ENCODE measurements around the gene NEBL.
A peak's percentile ranks its signal among the peaks of the same experiment; 100 is the strongest.

Gene NEBL

GRCh38 chr10:20903635-20904390, 6.7 kb upstream of the NEBL start:
- no peaks in the 10 kb centered on the region for H3K9me3 ChIP-seq (ENCODE audit: control insufficient read depth, insufficient read depth, low read length)
- no peak overlapping the region for H3K4me3 ChIP-seq (ENCODE audit: low read depth, low read length)
- H3K27ac ChIP-seq (ENCODE audit: low read depth, low read length) = no peak overlapping the region
- no peaks in the 10 kb centered on the region for H3K27me3 ChIP-seq (ENCODE audit: control insufficient read depth, insufficient read depth, low read length)
- H3K36me3 ChIP-seq (ENCODE audit: control insufficient read depth, insufficient read depth, low read length) = no peaks in the 10 kb centered on the region
- H3K4me1 ChIP-seq (ENCODE audit: control insufficient read depth, insufficient read depth, low read length) = no peaks in the 10 kb centered on the region
- H3K9ac ChIP-seq (ENCODE audit: low read depth, low read length) = no peak overlapping the region

- Histone ChIP-seq H3K9ac (ENCODE audit: low read depth, low read length) (no peak overlapping the region), H3K4me1 (ENCODE audit: control insufficient read depth, insufficient read depth, low read length) (no peaks in the 10 kb centered on the region), H3K27ac (ENCODE audit: low read depth, low read length) (no peak overlapping the region), H3K36me3 (ENCODE audit: control insufficient read depth, insufficient read depth, low read length) (no peaks in the 10 kb centered on the region), H3K4me3 (ENCODE audit: low read depth, low read length) (no peak overlapping the region), H3K27me3 (ENCODE audit: control insufficient read depth, insufficient read depth, low read length) (no peaks in the 10 kb centered on the region), H3K9me3 (ENCODE audit: control insufficient read depth, insufficient read depth, low read length) (no peaks in the 10 kb centered on the region)
These were observed 4.0 kb upstream of the NEBL start for GRCh38 chr10:20901110-20901509.

- Histone ChIP-seq H3K9ac (ENCODE audit: low read depth, low read length) (no peak overlapping the region), H3K4me3 (ENCODE audit: low read depth, low read length) (no peak overlapping the region), H3K27me3 (ENCODE audit: control insufficient read depth, insufficient read depth, low read length) (no peaks in the 10 kb centered on the region), H3K27ac (ENCODE audit: low read depth, low read length) (no peak overlapping the region), H3K9me3 (ENCODE audit: control insufficient read depth, insufficient read depth, low read length) (no peaks in the 10 kb centered on the region), H3K4me1 (ENCODE audit: control insufficient read depth, insufficient read depth, low read length) (no peaks in the 10 kb centered on the region), H3K36me3 (ENCODE audit: control insufficient read depth, insufficient read depth, low read length) (no peaks in the 10 kb centered on the region)
These were observed 1.9 kb upstream of the NEBL start for GRCh38 chr10:20898866-20899535.

GRCh38 chr10:20893297-20893696, 3.8 kb downstream of the NEBL start:
- Histone ChIP-seq H3K9me3 (ENCODE audit: control insufficient read depth, insufficient read depth, low read length) (no peaks in the 10 kb centered on the region), H3K27ac (ENCODE audit: low read depth, low read length) (no peak overlapping the region), H3K9ac (ENCODE audit: low read depth, low read length) (no peak overlapping the region), H3K36me3 (ENCODE audit: control insufficient read depth, insufficient read depth, low read length) (no peaks in the 10 kb centered on the region), H3K4me3 (ENCODE audit: low read depth, low read length) (no peak overlapping the region), H3K4me1 (ENCODE audit: control insufficient read depth, insufficient read depth, low read length) (peaks cover 32% of the 10 kb centered on the region), H3K27me3 (ENCODE audit: control insufficient read depth, insufficient read depth, low read length) (no peaks in the 10 kb centered on the region)

DNA sequence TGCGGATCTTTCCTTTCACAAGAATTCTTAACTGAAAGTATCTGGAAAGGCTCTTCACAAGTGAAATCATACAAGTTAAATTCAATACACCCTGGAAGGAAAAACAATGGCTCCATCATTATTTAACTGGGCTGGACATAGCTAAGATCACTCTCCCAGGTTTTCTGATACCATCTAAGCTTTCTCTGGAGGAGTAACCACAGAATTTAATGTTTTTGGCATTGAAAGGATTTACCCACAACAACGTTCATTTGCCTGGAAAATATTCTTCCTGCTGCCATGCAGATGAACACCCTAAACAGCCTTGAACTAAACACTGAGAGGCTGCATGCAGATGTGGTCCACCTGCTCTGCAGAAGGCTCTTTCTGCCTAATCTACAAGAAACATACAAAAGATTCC, 4.3 kb downstream of the NEBL start:
- Histone ChIP-seq H3K4me3 (ENCODE audit: low read depth, low read length) (no peak overlapping the region), H3K9me3 (ENCODE audit: control insufficient read depth, insufficient read depth, low read length) (no peaks in the 10 kb centered on the region), H3K27me3 (ENCODE audit: control insufficient read depth, insufficient read depth, low read length) (no peaks in the 10 kb centered on the region), H3K27ac (ENCODE audit: low read depth, low read length) (no peak overlapping the region), H3K4me1 (ENCODE audit: control insufficient read depth, insufficient read depth, low read length) (peaks cover 34% of the 10 kb centered on the region), H3K36me3 (ENCODE audit: control insufficient read depth, insufficient read depth, low read length) (no peaks in the 10 kb centered on the region), H3K9ac (ENCODE audit: low read depth, low read length) (no peak overlapping the region)

DNA sequence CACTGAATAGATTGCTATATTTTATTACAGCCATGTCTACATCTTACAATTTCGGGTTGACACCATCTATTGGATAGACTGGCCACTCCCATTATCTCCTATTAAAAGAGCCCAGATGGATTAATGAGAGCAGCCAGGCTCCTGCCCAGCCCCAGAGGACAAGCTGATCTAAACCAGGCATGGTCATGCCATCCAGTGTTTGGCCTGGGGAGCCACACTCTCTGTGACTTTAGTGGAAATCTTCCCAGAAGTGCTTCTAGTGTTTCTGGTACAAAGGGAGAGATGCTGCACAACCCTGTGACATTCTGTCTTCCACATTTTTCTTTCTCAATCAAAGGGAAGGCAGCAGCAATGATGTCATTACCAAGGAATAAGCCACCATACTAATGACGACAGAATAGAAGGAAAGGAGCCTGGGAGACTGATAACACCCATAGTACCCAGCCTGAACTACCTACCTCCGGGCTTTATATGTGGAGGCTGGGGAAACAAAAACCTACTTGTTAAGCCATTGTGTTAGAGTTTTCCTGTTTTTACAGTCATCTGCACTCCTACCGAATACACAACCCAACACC, 5.0 kb downstream of the NEBL start:
- no peak overlapping the region for H3K9ac ChIP-seq (ENCODE audit: low read depth, low read length)
- H3K27me3 ChIP-seq (ENCODE audit: control insufficient read depth, insufficient read depth, low read length) = no peaks in the 10 kb centered on the region
- no peak overlapping the region for H3K4me3 ChIP-seq (ENCODE audit: low read depth, low read length)
- H3K27ac ChIP-seq (ENCODE audit: low read depth, low read length) = no peak overlapping the region
- H3K36me3 ChIP-seq (ENCODE audit: control insufficient read depth, insufficient read depth, low read length) = no peaks in the 10 kb centered on the region
- H3K4me1 ChIP-seq (ENCODE audit: control insufficient read depth, insufficient read depth, low read length) = peaks cover 34% of the 10 kb centered on the region
- no peaks in the 10 kb centered on the region for H3K9me3 ChIP-seq (ENCODE audit: control insufficient read depth, insufficient read depth, low read length)

- Histone ChIP-seq H3K4me1 (ENCODE audit: control insufficient read depth, insufficient read depth, low read length) (peaks cover 34% of the 10 kb centered on the region), H3K4me3 (ENCODE audit: low read depth, low read length) (no peak overlapping the region), H3K27me3 (ENCODE audit: control insufficient read depth, insufficient read depth, low read length) (no peaks in the 10 kb centered on the region), H3K36me3 (ENCODE audit: control insufficient read depth, insufficient read depth, low read length) (no peaks in the 10 kb centered on the region), H3K9me3 (ENCODE audit: control insufficient read depth, insufficient read depth, low read length) (no peaks in the 10 kb centered on the region), H3K27ac (ENCODE audit: low read depth, low read length) (peak overlapping the region; percentile 46), H3K9ac (ENCODE audit: low read depth, low read length) (no peak overlapping the region)
These were observed 5.8 kb downstream of the NEBL start for GRCh38 chr10:20891338-20891714.

- Histone ChIP-seq H3K27ac (ENCODE audit: low read depth, low read length) (peak overlapping the region; percentile 46), H3K4me1 (ENCODE audit: control insufficient read depth, insufficient read depth, low read length) (peaks cover 34% of the 10 kb centered on the region), H3K27me3 (ENCODE audit: control insufficient read depth, insufficient read depth, low read length) (no peaks in the 10 kb centered on the region), H3K4me3 (ENCODE audit: low read depth, low read length) (no peak overlapping the region), H3K9me3 (ENCODE audit: control insufficient read depth, insufficient read depth, low read length) (no peaks in the 10 kb centered on the region), H3K36me3 (ENCODE audit: control insufficient read depth, insufficient read depth, low read length) (no peaks in the 10 kb centered on the region), H3K9ac (ENCODE audit: low read depth, low read length) (no peak overlapping the region)
These were observed 6.4 kb downstream of the NEBL start for GRCh38 chr10:20890491-20891337.

DNA sequence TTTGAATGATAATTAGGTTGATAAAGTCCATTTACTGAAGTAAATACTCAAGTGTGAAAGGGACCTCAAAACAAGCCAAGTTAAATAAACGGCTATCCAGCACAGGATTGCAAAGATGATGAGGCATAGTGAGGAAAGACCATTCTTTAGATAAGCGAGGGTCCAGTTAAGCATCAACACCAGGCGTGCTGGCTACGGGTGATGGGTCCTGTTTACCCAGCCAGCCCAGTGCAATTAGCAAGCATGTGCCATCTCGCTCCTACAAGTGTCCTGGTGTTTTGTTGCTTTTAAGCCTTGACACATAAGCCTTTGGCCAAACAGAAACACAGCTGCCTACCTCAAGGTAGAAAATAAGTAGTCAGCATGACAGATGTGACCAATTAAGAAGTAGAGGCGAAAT, 7.1 kb downstream of the NEBL start:
- peak overlapping the region; percentile 46 for H3K27ac ChIP-seq (ENCODE audit: low read depth, low read length)
- H3K9me3 ChIP-seq (ENCODE audit: control insufficient read depth, insufficient read depth, low read length) = no peaks in the 10 kb centered on the region
- no peaks in the 10 kb centered on the region for H3K27me3 ChIP-seq (ENCODE audit: control insufficient read depth, insufficient read depth, low read length)
- peaks cover 34% of the 10 kb centered on the region for H3K4me1 ChIP-seq (ENCODE audit: control insufficient read depth, insufficient read depth, low read length)
- no peaks in the 10 kb centered on the region for H3K36me3 ChIP-seq (ENCODE audit: control insufficient read depth, insufficient read depth, low read length)
- no peak overlapping the region for H3K4me3 ChIP-seq (ENCODE audit: low read depth, low read length)
- H3K9ac ChIP-seq (ENCODE audit: low read depth, low read length) = no peak overlapping the region

GRCh38 chr10:20888620-20889330, 8.3 kb downstream of the NEBL start:
- H3K27ac ChIP-seq (ENCODE audit: low read depth, low read length) = peak overlapping the region; percentile 2
- H3K27me3 ChIP-seq (ENCODE audit: control insufficient read depth, insufficient read depth, low read length) = no peaks in the 10 kb centered on the region
- peaks cover 34% of the 10 kb centered on the region for H3K4me1 ChIP-seq (ENCODE audit: control insufficient read depth, insufficient read depth, low read length)

More at GRCh38 chr10:20888620-20889330, 8.3 kb downstream of the NEBL start:
- Histone ChIP-seq H3K4me3 (ENCODE audit: low read depth, low read length) (no peak overlapping the region), H3K9ac (ENCODE audit: low read depth, low read length) (no peak overlapping the region), H3K36me3 (ENCODE audit: control insufficient read depth, insufficient read depth, low read length) (no peaks in the 10 kb centered on the region), H3K9me3 (ENCODE audit: control insufficient read depth, insufficient read depth, low read length) (no peaks in the 10 kb centered on the region)
